GM12891 (cell line): ENCODE measurements around the gene FAM186B.

Source experiments
- PAX5 ChIP-seq: IDR thresholded peaks from 2 replicates; pipeline ENCODE4 v1.6.1; 2011; ENCODE audit warnings: low read length, moderate library complexity, mild to moderate bottlenecking; ENCODE audit not compliant: insufficient read depth, severe bottlenecking
- POLR2A ChIP-seq: IDR thresholded peaks from 2 replicates; pipeline ENCODE4 v1.6.1; 2011; ENCODE audit warnings: low read depth, low read length, control low read depth
- POLR2AphosphoS5 ChIP-seq: IDR thresholded peaks from 2 replicates; pipeline ENCODE4 v1.6.1; 2011; ENCODE audit warnings: low read depth, low read length, control low read depth
- POU2F2 ChIP-seq: IDR thresholded peaks from 2 replicates; pipeline ENCODE4 v1.6.1; 2011; ENCODE audit warnings: low read depth, mild to moderate bottlenecking, control low read depth, low read length, moderate library complexity
- SPI1 ChIP-seq: IDR thresholded peaks from 2 replicates; pipeline ENCODE4 v1.6.1; 2011; ENCODE audit warnings: low read depth, low read length, control low read depth
- TAF1 ChIP-seq: IDR thresholded peaks from 2 replicates; pipeline ENCODE4 v1.6.1; 2011; ENCODE audit warnings: low read depth, low read length, control low read depth

- TF ChIP-seq POLR2AphosphoS5: no peak
- TF ChIP-seq POLR2A: no peak
- no peak for TF ChIP-seq TAF1
- no peak for TF ChIP-seq POU2F2
- no peak for TF ChIP-seq SPI1
- no peak for TF ChIP-seq PAX5
Observed at GRCh38 chr12:49563951-49564685, 41.3 kb downstream of the FAM186B start.
